SK-N-SH (cell line): ENCODE measurements around the gene MLLT3.

Experiments
- CHD2 ChIP-seq: fragments of 150-350 bp; IDR thresholded peaks from 2 replicates; pipeline ENCODE4 v1.6.1; 2018; ENCODE audit warnings: low read length; ENCODE audit not compliant: partially characterized antibody
- CTCF ChIP-seq: fragments of 200-600 bp; sonication (generic); IDR thresholded peaks from 2 replicates; pipeline ENCODE4 v1.6.1; 2017; ENCODE audit warnings: antibody characterized with exemption, mild to moderate bottlenecking, moderate library complexity
- EP300 ChIP-seq, 2 experiments: IDR thresholded peaks; 2 replicates each; pipeline versions ENCODE4 v1.4.0 to v1.6.1; 2012; ENCODE audit warnings: borderline replicate concordance in 1 of 2, low read depth in 1 of 2, low read length in 1 of 2
- EZH2phosphoT487 ChIP-seq: fragments of 200-600 bp; sonication (generic); IDR thresholded peaks from 2 replicates; pipeline ENCODE4 v1.6.1; 2017; ENCODE audit warnings: low read depth, mixed run types, mild to moderate bottlenecking, antibody characterized with exemption, moderate library complexity, borderline replicate concordance
- GATA2 ChIP-seq: sonication (generic); formaldehyde crosslinking; IDR thresholded peaks from 2 replicates; pipeline ENCODE4 v1.5.0; 2020; ENCODE audit warnings: mild to moderate bottlenecking, missing genetic modification reagents
- JUND ChIP-seq: IDR thresholded peaks from 2 replicates; pipeline ENCODE4 v1.4.0; 2012
- MAX ChIP-seq: IDR thresholded peaks from 2 replicates; pipeline ENCODE4 v1.4.0; 2012; ENCODE audit warnings: low read depth
- PBX3 ChIP-seq: IDR thresholded peaks from 2 replicates; pipeline ENCODE4; 2012
- POLR2AphosphoS5 ChIP-seq: IDR thresholded peaks from 2 replicates; pipeline ENCODE4 v1.6.1; 2012; ENCODE audit warnings: low read depth, low read length
- REST ChIP-seq: IDR thresholded peaks from 2 replicates; pipeline ENCODE4 v1.6.1; 2012; ENCODE audit warnings: mild to moderate bottlenecking, low read depth, low read length, moderate library complexity
- SIN3A ChIP-seq: IDR thresholded peaks from 2 replicates; pipeline ENCODE4 v1.6.1; 2012; ENCODE audit warnings: low read depth, mild to moderate bottlenecking, low read length, moderate library complexity, borderline replicate concordance
- TEAD4 ChIP-seq: IDR thresholded peaks from 2 replicates; pipeline ENCODE4 v1.4.0; 2012; ENCODE audit warnings: mild to moderate bottlenecking, borderline replicate concordance; ENCODE audit not compliant: insufficient read depth
- YY1 ChIP-seq: IDR thresholded peaks from 2 replicates; pipeline ENCODE4 v1.4.0; 2012; ENCODE audit warnings: low read depth, mild to moderate bottlenecking

GRCh38 chr9:20314981-20315380, 307.3 kb downstream of the MLLT3 start:
- TF ChIP-seq CTCF (no peak), GATA2 (no peak), TEAD4 (no peak), MAX (no peak), YY1 (no peak), POLR2AphosphoS5 (no peak), REST (no peak), SIN3A (no peak), JUND (no peak), EP300 (IDR thresholded peaks at IDR 0.05; ENCODE audit: borderline replicate concordance in 1 of 2, low read depth in 1 of 2, low read length in 1 of 2) (no peak), EZH2phosphoT487 (no peak), PBX3 (no peak), CHD2 (no peak)
